GM21737 (cell line): ENCODE data around the gene FANK1.
"Not testable (repeated sequence)": the region's sequence is repeated elsewhere in the genome, so short reads cannot be mapped to it uniquely, and the experiment has no call there.

ENCODE experiments used
- ATAC-seq: cut with Tn5 transposase; IDR thresholded peaks from one replicate; pipeline ENCODE4 v1.9.1; 2021; ENCODE audit warnings: mild to moderate bottlenecking, moderate library complexity; ENCODE audit not compliant: unreplicated experiment

The FANK1 gene

GRCh38 chr10:125886914-125887512 is 9.4 kb upstream of the FANK1 start:
- no peak for ATAC-seq

DNA sequence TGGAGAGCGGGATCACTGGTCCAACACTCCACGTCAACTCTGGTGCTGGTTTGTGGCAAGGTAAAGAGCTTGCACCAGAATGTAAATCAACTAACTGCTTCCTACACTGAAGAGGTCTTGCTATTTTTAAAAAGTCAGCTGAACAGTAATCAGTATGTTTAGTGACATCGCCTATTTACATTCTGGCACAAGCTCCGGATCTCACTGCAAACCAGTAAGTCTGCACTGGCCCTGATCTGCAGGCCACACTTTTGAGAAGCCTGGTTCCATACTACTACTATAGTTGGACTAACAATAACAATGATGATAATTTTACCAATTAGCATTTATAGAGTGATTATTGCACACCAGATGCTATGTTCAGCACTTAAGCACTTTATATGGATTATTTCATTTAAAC is 6.9 kb upstream of the FANK1 start:
- ATAC-seq, result not testable (repeated sequence)

- not testable (repeated sequence) for ATAC-seq
Observed at GRCh38 chr10:125892402-125892801, 4.0 kb upstream of the FANK1 start.

GRCh38 chr10:125894176-125894575 is 2.2 kb upstream of the FANK1 start:
- not testable (repeated sequence) for ATAC-seq

- ATAC-seq, result peak; percentile 50
Observed at GRCh38 chr10:125895130-125896087, 955 bp upstream of the FANK1 start.

DNA sequence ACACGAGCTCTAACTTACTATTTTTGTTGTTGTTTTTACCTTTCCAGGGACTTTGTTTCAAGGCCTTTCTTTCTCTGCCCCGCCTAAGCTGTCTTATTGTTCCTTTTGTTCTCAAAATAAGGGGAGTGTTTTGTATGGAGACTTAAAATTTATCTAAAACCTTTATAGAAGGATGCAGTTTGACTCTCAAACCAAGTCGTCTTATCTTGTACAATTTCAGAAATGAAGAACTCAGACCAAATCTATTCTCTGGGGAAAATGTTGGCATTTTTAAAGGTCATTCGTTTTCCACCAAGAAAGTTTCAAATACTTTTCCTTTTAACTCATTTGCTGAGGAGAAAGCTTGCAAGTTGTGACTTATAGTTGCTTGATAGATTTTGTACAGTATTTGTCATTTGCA is 953 bp downstream of the FANK1 start:
- not testable (repeated sequence) for ATAC-seq

DNA sequence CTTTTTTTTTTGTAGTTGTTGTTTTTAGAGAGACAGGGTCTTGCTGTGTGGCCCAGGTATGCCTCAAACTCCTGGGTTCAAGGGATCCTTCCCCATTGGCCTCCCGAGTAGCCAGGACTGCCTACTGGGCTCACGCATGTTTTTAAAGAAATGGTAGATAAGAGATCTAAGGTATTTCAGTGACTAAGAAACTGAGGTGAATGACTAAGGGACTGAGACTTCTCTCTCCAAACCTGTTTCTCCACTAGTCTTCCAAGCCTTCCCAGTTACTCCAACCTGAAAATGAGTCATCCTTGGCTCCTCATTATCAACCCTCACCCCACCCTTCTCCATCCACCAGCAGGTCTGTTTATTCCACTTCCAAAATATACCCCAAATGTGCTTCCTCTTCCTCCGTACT is 4.6 kb downstream of the FANK1 start:
- not testable (repeated sequence) for ATAC-seq

DNA sequence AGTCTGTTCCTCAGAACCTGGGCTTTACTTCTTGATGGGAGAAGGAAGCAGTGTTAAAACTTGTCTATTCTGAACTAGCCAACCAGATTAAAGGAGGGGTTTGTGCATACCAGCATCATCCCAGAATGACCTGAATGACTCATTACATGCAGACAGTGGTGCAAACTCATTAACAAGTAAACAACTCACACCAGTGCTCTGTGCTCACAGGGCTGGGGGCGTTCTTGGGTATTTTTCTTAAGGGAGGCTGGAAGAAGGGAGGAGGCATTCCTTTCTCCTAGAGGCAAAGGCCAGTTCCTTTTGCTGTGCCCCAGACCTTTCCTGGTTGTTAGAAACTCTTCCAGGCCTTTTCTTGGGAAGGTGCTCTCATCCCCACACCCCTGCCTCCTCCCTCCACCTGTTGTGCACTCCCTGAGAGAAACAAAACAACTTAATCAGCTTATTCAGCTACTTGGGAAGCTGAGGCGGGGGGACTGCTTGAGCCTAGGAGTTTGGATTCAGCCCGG is 6.8 kb downstream of the FANK1 start:
- ATAC-seq, result not testable (repeated sequence)

DNA sequence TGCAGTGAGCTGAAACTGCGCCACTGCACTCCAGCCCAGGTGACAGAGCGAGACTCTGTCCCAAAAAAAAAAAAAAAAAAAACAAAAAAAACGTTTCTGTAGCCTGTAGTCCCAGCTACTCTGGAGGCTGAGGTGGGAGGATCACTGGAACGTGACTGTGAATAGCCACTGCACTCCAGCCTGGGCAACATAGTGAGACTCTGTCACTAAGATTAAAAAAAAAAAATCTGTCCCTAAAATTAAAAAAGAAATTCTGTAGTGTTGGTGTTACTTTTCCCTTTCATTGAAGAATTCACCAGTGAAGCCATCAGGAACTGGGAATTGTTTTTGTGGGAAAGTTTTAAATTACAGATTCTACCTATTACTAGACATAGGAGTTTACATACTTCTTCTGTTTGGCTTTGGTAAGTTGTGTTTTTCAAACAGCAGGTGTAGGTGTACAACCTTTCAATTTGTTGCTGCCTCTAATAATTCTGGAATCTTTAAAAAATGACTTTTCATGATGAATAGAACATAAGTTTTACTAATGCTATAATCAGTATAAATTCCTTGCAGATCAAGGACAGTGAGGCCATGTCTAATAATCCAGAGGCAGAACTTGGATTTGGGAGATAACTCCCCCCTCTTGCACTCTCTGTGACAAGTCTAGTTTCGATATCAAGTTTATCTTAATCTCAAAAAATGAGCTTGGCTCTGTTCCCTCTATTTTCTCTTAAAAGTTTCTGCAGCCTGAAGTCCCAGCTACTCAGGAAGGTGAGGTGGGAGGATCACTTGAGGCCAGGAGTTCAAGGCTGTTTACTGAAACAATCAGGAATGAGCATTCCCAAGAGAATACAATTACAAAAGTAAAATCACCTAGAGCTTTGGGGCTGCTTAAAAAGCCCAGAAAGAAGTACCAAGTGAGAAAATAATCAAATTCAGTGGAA is 9.0 kb downstream of the FANK1 start:
- not testable (repeated sequence) for ATAC-seq

DNA sequence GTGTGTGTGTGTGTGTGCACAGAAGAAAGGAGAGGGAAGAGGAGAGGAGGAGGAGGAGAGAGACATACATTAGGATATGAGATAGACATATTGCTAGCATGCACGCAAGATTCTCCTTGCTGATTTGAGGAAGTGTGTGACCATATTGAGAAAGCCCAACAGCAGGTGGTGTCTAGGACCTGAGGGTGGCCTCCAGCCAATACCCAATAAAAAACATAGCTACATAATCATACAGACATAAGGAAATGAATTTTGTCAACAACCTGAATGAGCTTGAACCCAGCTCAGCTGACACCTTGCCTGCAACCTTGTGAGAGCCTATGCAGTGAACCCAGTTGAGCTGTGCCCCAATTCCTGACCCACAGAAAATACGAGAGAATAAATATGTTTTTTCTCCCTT is 11.2 kb downstream of the FANK1 start:
- ATAC-seq, result not testable (repeated sequence)

DNA sequence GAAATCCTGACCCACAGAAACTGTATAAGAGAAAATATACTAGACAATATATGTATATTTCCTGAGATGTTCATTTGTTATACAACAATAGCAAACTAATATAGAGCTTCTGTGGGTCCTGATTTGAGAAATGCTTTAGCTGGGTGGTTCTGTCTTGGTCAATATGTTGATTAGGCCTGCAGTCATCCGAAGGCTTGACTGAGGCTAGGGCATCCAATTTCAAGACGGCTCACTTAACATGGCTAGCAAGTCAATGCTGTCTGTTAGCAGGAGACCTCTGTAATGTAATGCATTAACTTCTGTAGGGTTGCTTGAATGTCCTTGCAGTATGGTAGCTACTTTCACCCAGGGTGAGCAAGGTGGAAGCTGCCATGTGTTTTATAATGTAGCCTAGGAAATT is 12.4 kb downstream of the FANK1 start:
- not testable (repeated sequence) for ATAC-seq

- ATAC-seq, result not testable (repeated sequence)
Observed at GRCh38 chr10:125909491-125909890, 13.1 kb downstream of the FANK1 start.

DNA sequence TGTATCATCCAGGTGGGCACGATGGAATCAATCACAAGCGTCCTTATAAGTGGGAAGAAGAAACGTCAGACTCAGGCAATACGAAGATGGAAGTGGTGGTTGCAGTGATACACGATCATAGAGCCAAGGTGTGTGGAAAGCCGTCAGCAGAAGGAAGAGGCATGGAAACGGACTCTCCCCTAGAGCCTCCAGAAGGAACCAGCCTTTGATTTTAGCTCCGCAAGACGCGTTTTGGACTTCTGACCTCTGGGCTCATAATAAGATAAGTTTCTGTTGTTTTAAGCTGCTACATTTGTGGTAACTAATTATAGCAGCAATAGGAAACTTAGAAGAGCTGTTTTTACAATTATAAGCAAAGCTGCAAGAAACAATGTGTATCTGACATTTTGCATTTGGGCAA is 14.8 kb downstream of the FANK1 start:
- no peak for ATAC-seq

DNA sequence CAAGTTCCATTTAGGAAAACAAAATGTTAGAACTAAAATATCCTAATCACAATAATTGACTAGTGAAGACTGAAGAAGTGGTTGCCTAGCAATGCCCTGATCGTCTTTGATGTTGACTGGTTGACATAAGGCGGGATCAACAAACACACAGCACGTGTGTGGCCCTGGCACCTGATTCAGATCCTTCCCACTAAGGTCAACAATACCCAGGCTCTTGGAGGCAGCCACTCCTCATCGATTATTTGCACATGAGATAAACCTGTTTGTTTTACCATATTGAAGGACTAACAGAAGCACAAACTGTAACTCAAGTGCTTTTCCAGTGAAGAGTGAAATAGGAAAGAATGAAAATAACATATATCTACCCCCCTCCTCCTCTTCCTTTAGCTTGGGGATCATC is 15.6 kb downstream of the FANK1 start:
- no peak for ATAC-seq

- not testable (repeated sequence) for ATAC-seq
Observed at GRCh38 chr10:125913277-125913676, 16.9 kb downstream of the FANK1 start.

- no peak for ATAC-seq
Observed at GRCh38 chr10:125916977-125917376, 20.6 kb downstream of the FANK1 start.

DNA sequence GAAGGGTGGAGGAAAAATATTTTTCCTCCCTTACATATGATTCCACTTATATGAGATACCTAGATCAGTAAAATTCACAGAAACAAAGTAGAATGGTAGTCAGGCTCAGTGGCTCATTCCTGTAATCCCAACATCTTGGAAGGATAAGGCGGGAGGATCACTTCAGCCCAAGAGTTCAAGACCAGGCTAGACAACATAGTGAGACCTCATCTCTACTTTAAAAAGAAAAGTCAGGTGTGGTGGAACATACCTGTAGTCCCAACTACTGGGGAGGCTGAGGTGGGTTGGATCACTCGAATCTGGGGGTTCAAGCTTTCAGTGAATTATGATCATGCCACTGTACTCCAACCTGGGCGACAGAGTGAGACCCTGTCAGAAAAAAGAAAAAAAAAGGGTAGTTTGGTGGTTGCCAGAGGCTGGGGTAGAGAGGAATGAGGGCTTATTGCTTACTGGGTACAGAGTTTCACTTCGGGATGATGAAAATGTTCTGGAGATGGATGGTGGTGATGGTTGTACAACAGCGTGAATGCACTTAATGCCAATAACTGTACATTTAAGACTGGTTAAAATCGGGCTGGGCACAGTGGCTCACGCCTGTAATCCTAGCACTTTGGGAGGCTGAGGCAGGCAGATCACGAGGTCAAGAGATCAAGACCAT is 21.5 kb downstream of the FANK1 start:
- not testable (repeated sequence) for ATAC-seq

DNA sequence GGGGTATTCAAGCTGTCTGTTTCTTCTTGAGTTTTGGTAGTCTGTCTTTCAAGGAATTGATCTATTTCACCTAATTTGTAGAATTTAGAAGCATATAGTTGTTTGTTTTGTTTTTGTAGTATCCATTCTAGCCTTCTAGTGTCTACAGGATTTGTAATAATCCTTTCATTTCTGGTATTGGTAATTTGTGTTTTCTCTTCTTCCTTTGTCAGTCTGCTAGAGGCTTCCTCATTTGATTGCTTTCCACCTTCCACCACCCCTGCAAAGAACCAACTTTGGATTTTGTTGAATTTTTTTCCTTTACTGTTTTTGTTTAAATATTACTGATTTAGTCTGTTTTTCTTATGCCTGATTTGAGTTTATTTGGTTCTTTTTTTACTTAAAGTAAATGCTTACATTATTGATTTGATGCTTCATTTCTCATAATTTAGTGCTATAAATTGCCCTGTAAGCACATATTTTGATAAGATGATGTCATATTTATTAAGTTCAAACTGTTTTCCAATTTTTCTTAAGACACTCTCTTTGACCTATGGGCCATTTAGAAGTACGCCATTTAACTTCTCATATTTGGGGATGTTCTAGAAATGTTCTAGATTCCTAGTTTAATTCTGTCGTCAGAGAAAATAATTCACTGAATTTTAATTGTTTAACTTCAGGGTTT is 25.4 kb downstream of the FANK1 start:
- not testable (repeated sequence) for ATAC-seq

GRCh38 chr10:125925262-125925834 is 29.0 kb downstream of the FANK1 start:
- no peak for ATAC-seq
